HG03196 (cell line): Measurements from ENCODE around the gene CD226.

ENCODE experiments used
- ATAC-seq: cut with Tn5 transposase; IDR thresholded peaks from one replicate; pipeline ENCODE4 v1.9.1; 2021; ENCODE audit not compliant: unreplicated experiment

CD226 gene

DNA sequence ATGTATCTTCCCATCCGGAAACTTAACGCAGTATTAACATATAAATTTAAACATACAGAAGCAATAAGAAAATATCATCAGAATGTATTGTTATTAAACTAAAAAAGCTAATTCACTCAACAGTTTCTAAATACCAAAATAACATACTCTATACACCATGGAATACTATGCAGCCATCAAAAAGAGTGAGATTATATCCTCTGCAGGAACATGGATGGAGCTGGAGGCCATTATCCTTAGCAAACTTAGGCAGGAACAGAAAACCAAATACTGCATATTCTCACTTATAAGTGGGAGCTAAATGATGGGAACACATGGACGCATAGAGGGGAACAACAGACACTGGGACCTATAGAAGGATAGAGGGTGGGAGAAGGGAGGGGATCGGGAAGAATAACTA lies 127.1 kb downstream of the CD226 start:
- ATAC-seq, result no peak

DNA sequence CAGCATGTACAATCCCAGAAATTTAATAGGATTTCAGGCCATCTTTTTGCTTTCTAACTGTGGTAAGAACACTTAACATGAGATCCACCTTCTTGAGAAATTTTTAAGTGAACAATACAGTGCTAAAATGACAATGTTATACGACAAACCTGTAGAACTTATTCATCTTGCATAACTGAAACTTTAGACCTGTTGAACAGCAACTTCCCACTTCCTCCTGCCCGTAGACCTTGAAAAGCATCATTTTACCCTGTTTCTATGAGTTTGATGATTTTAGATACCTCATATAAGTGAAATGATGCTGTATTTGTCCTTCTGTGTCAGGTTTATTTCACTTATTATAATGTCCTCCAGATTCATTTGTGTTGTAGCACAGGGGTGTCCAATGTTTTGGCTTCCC lies 128.2 kb downstream of the CD226 start:
- ATAC-seq, result no peak

DNA sequence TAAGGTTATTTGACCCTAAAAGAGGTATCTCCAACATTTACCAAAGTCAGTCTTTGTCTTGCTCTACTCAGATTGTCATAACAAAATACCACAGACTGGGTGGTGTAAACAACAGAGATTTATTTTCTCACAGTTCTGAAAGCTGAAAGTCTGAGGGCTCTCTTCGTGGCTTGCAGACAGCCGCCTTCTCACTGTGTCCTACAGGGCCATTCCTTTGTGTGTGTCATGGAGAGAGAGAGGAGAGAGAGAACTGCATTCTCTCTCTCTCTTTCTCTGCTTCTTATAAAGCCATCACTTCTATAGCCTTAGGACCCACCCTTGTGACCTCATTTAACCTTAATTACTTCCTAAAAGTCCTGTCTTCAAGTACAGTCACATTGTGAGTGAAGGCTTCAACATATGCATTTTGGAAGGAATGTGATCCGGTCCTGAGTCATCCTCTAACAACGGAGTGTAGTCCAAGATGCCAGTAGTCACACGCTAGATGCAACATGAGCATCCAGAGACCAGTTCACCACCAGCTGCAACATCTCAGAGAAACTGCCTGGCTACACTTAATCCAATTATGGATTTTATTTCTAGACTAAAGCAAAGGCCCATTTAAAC lies 130.2 kb downstream of the CD226 start:
- no peak for ATAC-seq

DNA sequence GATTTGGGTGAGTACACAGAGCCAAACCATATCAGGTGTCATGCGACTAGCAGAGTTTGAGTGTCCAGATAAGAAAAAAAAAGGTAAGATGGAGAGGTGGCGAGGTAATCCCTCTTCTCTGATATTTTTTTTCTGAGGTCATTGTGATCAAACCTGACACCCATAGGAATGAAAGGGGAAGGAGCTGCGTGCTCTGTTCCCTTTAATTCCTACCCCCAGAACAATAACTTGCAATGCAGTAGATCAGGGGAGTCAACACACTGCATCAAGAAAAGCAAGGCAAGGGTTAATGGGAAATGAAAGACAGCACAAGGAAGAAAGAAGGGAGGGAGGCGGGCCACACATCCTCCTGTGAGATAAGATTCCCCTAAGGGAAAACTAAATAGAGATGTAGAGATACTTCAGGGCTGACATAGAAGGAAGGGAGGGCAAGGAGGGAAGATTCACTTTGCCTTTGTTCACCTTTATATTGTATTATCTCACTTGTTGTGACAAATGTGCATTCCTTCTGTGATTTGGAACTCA lies 132.8 kb downstream of the CD226 start:
- no peak for ATAC-seq

DNA sequence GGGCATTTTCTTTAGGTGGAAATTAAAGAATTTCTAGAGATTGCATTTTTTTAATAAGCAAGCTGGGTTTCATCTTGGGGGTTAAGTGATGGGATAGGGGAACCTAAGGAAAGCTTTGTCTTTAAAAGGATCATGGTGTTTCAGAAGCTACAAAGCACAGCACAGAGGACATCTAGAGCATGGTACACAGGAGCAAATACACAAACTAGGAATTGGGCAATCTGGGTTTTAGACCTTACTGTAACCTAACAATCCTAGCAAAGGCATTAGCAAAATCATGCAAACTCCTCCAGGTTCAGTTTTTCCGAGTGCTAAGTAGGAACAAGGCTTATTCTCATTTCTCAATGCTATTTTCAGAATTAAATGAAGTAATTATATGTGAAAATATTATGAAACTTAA lies 134.1 kb downstream of the CD226 start:
- no peak for ATAC-seq

DNA sequence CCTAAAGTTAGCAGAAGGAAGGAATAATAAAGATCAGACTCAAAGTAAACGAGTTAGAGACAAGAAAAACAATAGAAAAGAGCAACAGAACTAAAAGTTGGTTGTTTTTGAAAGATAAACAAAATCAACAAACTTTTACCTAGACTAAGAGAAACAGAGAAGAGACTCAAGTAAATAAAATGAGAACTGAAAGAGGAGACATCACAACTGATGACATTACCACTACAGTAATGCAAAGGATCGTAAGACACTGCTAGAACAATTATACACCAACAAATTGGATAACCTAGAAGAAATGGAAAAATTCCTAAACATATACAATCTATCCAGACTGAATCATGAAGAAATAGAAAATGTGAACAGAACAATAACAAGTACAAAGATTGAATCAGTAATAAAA lies 139.3 kb downstream of the CD226 start:
- ATAC-seq, result no peak

DNA sequence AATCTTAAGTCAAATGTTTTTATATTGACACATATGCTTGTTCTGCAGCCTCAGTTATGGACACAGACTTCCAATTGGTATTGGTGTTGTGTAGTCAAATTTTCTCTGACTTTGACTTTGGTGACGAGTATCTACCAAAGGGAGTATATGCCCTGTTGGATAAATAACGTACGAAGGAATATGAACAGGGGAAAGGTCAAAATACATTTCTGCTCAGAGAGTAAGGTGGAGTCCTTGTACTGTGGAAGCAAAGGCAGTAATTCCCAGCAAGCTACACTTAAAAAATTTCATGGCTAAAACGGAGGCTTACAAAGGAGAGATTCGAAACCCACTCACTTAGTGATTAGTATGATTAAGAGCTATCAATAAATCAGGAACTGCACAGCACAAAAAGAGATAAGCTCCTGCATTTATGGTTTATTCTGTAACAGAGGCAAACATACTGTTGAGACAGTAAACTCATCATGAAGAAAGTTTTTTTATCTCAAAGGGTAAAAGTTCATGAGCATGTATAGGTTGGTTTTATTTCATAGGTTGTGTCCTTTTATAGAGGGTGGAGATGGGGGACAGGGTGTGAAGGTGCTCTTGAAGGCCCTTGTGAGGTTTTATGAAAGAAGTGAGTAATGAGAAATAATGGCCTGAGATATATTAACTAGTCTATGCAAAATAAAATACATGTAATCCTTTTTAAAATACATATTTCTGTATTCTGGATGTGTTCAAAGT lies 142.7 kb downstream of the CD226 start:
- no peak for ATAC-seq
